ENCODE results near the gene CEACAM18.
"Not testable (repeated sequence)": the region's sequence is repeated elsewhere in the genome, so short reads cannot be mapped to it uniquely, and the experiment has no call there.

Gene CEACAM18

DNA sequence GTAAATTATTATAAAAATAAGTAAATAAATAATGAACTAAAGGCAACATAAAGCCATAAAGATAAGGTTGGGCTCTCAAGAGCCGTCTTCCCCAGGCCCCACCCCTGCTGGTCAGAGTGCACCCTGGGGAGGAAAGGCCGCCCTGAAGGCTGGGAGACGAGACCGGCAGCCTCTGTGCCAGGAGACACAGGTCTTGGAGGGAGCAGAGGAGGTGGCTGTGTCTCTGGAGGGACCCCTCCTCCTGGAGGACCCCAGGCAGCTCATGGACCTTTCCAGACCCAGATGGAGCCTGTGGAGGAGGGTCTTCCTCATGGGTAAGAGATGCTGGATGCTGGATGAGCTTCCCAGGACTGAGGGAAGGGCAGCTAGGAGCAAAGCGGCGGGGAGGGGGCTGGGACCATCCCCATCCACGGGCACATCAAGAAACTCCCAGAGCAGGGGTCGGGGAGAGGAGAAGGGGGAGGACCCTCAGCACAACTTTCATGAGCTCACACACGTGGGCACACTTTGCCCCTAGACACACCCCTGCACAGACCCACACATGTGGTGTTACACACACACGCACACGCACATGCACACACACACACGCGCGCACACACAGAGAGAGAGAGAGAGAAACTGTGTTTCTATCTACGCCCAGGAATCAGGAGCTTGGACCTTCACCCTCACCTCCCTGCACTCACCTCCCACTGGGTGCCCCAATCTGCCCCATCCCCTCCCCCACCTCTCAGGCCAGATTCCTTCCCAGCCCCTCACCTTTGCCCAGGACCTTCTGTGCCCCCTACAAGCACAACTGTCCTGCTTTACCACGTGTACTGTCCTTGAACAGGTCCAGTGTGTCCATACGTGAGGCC lies at the start of gene CEACAM18:
TSS of gene CEACAM18 (plus strand) at position 159 of the 854 bp plus-strand sequence.
- Histone ChIP-seq H3K4me3 (no peak within 1 kb of the TSS), H3K27ac (no peak within 1 kb of the TSS)

- Histone ChIP-seq H3K4me3 (no peak overlapping the region), H3K27ac (no peak overlapping the region)
These were observed 48.1 kb upstream of the CEACAM18 start for GRCh38 chr19:51430221-51430620.

DNA sequence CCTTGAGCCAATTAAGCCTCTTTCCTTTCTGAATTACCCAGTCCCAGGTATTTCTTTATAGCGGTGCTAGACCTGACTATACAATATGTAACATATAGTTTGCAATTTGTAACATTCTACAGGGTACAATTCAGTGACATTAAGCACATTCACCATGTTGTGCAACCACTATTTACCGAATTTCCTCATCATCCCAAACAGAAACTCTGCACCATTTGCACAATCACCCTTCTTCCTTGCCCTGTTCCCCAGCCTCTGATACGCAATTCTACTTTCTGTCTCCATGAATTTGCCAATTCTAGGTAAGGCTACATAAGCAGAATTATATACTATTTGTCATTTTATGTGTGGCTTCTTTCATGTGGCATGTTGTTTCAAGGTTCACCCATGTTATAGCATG lies 47.2 kb upstream of the CEACAM18 start:
- Histone ChIP-seq H3K27ac (no peak overlapping the region), H3K4me3 (no peak overlapping the region)

- Histone ChIP-seq H3K4me3 (no peak overlapping the region), H3K27ac (no peak overlapping the region)
These were observed 45.3 kb upstream of the CEACAM18 start for GRCh38 chr19:51433043-51433442.

- no peak overlapping the region for H3K27ac ChIP-seq
- H3K4me3 ChIP-seq: no peak overlapping the region
These were observed 43.9 kb upstream of the CEACAM18 start for GRCh38 chr19:51434456-51434855.

DNA sequence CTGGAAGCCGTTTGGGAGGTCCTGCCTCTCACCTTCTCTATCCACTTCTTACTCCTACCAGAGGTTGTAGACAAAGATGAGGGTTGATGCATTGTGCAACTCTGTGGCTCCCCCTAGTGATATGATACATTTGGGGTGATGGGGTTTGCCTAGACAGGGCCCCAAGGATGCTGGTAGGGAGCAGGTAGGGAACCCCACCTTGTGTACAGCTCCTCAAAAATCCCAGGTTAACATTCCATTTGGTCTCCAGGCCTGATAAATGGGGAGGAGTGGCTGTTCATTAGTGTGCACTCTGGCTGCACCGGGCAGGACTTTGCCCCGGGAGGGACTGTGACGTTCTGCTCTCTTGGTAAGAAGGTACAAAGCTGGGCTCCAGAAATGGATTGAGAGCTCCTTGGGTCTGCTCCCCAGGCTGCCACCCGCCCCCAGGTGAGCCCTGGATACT lies 39.3 kb upstream of the CEACAM18 start:
- no peak overlapping the region for H3K4me3 ChIP-seq
- no peak overlapping the region for H3K27ac ChIP-seq

DNA sequence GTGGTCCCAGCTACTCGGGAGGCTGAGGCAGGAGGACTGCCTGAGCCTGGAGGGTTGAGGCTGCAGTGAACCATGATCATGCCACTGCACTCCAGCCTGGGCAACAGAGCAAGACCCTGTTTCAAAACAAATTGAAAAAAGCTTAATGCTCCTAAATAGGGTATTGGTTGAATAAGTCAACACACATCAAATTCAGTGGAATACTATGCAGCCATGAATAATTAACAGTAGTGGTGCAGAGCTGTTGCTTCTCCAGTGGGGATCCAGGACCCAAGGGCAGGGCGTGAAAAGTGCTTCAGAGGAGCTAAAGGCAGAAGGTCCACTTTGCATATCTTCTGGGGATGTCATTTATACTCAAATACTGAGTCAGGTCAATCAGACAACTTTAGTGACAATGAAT lies 38.3 kb upstream of the CEACAM18 start:
- Histone ChIP-seq H3K27ac (no peak overlapping the region), H3K4me3 (no peak overlapping the region)

GRCh38 chr19:51440846-51441409 lies 37.4 kb upstream of the CEACAM18 start:
- Histone ChIP-seq H3K4me3 (peak overlapping the region in 1 of 7 experiments; percentile 6), H3K27ac (peak overlapping the region in 6 of 21 experiments; percentile 25 to 66 (median 61))

GRCh38 chr19:51441410-51442390 lies 36.6 kb upstream of the CEACAM18 start:
- peak overlapping the region in 2 of 7 experiments; percentile 1 to 6 for H3K4me3 ChIP-seq
- H3K27ac ChIP-seq: peak overlapping the region in 6 of 21 experiments; percentile 25 to 66 (median 61)

- H3K27ac ChIP-seq, H3K4me3 ChIP-seq: not testable (repeated sequence)
These were observed 30.8 kb upstream of the CEACAM18 start for GRCh38 chr19:51447510-51447909.

DNA sequence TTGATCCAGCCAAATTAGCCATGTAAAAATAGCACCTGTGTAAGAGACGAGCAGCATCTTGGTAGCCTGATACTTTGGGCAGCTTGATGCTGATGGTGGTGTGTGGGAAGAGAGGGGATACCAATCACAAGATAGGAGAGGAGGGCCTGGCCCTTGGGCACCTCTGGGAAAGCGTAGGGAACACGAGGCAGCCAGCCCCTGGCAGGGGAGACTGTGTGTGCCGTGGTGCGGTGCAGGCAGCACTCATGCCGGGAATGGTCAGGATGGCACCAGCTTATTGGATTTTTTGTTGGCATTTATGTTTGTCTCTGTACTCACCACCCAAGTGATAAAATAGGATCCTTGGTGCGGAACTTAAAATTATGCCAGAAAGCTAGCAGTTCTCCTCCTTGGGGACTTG lies 30.3 kb upstream of the CEACAM18 start:
- H3K4me3 ChIP-seq: no peak overlapping the region

DNA sequence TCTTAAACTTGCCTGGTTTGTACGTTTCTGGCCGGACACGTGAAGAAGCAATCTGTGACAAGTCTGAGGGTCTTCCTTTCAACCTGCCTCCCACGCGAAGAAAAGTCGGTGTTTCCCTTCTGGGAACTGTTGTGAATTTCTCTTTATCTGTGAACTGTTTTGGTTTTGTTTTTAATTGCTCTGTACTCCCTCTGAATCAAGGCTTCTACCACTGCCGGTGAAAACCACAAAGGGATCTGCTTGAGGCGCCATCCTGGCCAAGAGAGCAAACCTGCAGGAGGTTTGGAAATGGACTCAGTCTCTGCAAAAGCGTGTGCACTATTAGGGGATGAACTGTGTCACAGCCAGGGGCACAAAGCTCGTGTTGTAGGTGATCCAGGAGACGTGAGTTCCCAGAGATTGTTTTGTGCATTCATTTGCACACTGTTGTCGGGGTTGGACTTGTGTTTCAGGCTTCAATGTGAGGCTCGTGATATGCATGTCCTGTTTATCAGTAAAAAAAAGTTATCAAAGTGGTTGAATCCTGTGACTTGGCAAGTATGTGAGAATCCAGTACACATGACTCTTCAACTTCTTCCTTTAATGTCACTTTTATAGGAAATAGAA lies 29.8 kb upstream of the CEACAM18 start:
- H3K27ac ChIP-seq: peak overlapping the region in 1 of 21 experiments; percentile 14
- no peak overlapping the region for H3K4me3 ChIP-seq

More for the DNA sequence above, 30.3 kb upstream of the CEACAM18 start:
- H3K27ac ChIP-seq: peak overlapping the region in 1 of 21 experiments; percentile 14

DNA sequence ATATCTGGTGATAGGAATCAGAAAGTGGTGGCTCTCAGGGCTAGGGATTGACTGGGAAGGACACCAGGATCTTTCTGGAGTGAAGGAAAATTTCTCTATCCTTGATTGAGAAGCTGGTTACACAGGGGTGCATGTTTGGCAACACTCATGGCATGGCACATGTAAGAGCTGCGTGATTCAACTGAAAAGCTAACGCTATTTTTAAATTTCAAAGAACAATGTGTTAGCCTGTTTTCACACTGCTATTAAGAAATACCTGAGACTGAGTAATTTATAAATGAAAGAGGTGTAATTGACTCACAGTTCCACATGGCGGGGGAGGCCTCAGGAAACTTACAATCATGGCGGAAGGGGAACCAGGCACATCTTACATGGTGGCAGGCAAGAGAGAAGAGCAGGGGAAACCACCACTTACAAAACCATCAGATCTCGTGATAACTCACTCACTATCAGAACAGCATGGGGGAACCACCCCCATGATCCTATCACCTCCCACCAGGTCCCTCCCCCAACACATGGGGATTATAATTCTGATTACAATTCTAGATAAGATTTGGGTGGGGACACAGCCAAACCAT lies 27.5 kb upstream of the CEACAM18 start:
- H3K27ac ChIP-seq: no peak overlapping the region
- H3K4me3 ChIP-seq: no peak overlapping the region

- H3K4me3 ChIP-seq: no peak overlapping the region
- H3K27ac ChIP-seq: no peak overlapping the region
These were observed 21.6 kb upstream of the CEACAM18 start for GRCh38 chr19:51456541-51457290.

DNA sequence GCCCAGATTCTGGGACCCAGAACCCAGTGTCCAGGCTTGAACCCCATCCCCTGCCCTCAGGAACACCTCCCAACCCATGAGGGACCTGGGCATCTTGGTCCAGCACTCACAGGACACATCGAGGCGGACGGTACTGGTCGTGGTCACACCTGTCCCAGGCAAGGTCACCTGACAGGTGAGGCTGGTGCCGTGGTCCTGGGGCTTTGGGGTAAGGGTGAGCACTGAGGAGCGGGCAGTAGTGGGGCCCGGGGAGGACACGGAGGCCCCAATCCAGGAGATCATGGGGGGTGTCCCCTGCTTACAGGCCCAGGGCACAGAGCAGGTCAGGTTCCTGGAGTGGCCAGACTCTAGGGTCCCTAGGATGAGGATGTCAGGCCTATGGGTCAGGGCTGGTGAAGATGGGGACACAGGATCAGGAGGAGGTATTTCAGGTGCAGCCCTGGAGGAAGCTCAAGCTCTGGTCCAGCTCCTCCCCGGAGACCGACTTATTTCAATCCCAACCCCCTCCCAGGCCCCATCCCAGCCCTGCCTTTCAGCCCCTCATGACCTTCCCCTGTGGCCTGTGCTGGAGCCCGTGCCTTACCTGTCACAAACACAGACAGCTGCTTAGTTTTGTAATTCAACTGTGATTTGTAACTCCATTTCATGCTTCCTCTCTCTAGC lies 20.9 kb upstream of the CEACAM18 start:
- Histone ChIP-seq H3K4me3 (no peak overlapping the region), H3K27ac (no peak overlapping the region)

- Histone ChIP-seq H3K4me3 (no peak within 1 kb of the TSS), H3K27ac (no peak within 1 kb of the TSS)
These were observed 20.2 kb upstream of the CEACAM18 start, which contains the start of gene SIGLEC8 for GRCh38 chr19:51458051-51458645. SIGLEC8 (minus strand) TSS chr19:51458454; CDS start chr19:51458387, 67 bp downstream.

DNA sequence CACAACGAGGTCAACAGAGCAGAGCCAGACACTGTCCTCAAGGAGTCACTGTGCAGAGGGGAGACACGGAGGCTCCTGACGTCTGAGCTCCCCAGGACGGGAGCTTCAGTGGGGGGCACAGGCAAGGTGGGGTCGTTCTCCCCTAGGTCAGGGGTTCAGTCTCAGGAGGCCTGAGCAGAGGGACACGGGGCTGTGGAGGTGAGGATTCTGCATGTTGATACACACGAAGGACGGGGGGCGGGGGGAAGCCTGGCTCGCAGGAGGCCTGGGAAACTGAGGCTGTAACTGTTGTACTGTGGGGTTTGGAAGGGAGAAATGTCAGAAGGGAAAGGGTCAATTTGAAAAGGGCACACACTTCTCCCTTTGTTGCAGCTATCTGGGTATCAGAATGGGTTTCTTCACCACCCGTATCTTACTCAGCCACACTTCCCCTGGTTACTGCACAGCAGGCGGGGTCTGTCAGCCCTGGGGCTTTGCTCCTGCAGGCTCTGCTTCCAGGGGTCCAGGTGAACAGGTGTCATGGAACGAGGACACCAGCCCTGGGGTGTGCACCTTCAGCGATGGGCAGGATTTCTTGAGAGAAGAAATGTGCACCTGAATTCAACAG lies 19.3 kb upstream of the CEACAM18 start:
- H3K27ac ChIP-seq: no peak overlapping the region
- no peak overlapping the region for H3K4me3 ChIP-seq
